HUES48 (cell line): ENCODE data around the gene JPH4.

ENCODE experiments used
- H3K27ac ChIP-seq: one replicate; pipeline ENCODE4 v1.7.0; 2013; ENCODE audit warnings: low read depth, low read length, inconsistent platforms
- H3K27me3 ChIP-seq: 2 replicates; pipeline ENCODE4 v1.6.1; 2013; ENCODE audit warnings: mild to moderate bottlenecking, low read length; ENCODE audit not compliant: control insufficient read depth, insufficient read depth
- H3K36me3 ChIP-seq: 2 replicates; pipeline ENCODE4 v1.6.1; 2013; ENCODE audit warnings: low read length; ENCODE audit not compliant: control insufficient read depth, insufficient read depth
- H3K4me1 ChIP-seq: 2 replicates; pipeline ENCODE4 v1.6.1; 2013; ENCODE audit warnings: mild to moderate bottlenecking, low read length; ENCODE audit not compliant: control insufficient read depth, insufficient read depth
- H3K4me3 ChIP-seq: 2 replicates; pipeline ENCODE4 v1.5.1; 2013; ENCODE audit warnings: mild to moderate bottlenecking, low read depth, low read length
- H3K9ac ChIP-seq: 2 replicates; pipeline ENCODE4 v1.6.1; 2013; ENCODE audit warnings: mild to moderate bottlenecking, low read depth, low read length, moderate library complexity
- H3K9me3 ChIP-seq: 2 replicates; pipeline ENCODE4 v1.6.1; 2013; ENCODE audit warnings: low read length; ENCODE audit not compliant: control insufficient read depth, insufficient read depth

Gene JPH4

DNA sequence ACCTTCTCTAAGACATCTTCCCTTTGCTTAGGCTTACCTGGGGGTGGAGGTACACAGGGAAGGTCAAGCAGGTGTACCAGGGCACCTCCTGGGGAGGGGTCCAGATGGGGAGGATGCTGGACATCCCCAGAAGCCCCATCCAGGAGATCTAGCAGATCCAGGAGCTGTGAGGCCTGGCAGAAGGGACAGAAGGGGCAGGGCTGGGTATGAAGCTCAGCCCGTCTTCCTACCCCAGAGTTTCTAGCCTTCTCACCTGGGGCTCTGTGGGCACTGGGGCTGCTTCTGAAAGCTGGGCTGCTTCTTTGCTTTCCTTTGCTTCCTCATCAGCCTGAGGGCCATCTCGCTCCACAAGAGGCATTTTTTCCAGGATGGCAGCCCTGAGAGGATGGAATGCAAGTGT is 17.3 kb downstream of the JPH4 start:
- Histone ChIP-seq H3K9ac (no peak overlapping the region), H3K4me3 (no peak overlapping the region), H3K36me3 (peaks cover 82% of the 10 kb centered on the region), H3K9me3 (no peaks in the 10 kb centered on the region), H3K4me1 (peaks cover 16% of the 10 kb centered on the region), H3K27ac (no peak overlapping the region), H3K27me3 (no peaks in the 10 kb centered on the region)

DNA sequence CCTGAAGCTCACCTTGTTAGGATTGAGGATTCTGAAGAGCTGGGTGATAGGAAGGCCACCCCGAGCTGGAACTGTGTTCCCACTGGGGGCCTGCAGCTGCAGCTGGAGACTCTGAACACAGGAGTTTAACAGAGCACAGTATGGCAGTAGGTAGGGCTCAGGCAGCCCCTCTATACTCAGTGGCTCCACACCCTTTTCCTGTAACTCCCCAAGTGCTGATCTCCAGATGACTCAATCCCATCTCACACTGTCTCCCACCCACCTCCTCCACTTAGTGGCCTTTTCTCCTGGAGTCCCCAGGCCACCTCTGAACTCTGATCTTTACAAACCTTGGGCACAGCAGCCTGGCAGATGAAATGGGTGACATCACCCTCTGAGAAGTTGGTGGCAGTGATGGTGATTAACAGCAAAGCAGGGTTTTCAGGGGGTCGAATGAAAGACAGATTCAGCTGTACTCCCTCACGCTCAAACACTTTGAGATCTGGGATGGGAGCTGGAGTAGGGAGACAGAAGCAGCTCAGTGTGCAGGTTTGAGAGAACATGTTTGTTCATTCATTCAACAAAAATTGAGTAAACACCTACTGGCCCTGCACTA is 18.6 kb downstream of the JPH4 start:
- Histone ChIP-seq H3K9ac (no peak overlapping the region), H3K27ac (no peak overlapping the region), H3K36me3 (peaks cover 70% of the 10 kb centered on the region), H3K4me3 (no peak overlapping the region), H3K27me3 (no peaks in the 10 kb centered on the region), H3K4me1 (peaks cover 18% of the 10 kb centered on the region), H3K9me3 (no peaks in the 10 kb centered on the region)

DNA sequence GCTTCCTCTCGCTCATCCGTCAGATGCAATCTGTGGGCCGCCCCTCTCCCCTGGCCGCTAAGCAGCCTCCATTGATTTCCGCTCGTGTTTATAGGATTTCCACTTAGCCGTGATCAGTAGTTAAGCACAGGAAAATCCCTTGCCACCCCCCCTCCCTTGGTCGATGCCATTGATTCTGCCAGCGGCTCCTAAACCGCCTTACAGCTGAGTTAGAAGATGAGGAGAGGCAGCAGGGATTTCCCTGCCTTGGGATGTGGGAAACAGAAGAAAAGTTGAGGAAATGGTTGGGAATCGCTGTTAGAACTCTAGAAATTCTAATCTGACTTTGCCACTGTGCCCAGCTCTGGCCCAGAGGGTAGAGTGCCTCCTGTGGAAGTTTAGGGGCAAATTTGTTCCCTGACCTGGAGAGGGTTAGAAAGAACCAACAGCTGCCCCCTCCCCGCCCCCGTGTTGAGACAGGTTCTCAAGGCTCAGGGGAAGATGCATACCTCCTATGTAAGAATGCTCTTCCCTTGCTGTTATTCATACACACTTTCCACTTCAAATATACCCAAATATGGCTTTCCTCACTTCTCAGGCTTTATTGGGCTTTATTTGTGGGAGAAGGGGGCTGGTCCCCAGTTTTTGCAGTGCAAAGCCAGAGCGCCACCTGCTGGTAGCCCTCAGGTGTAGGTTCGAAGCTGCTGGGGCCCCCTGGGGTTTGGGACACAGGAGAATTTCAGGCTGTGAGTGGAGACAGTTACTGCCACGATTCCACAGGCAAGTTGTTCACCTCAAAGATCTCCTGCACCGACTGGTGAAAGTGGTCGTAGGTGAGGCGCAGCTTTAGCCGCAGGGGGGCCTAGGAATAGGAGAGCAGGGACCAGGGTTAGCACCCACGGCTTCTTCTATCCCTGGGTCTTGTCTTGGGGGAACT is 19.3 kb downstream of the JPH4 start:
- no peak overlapping the region for H3K9ac ChIP-seq
- peaks cover 63% of the 10 kb centered on the region for H3K36me3 ChIP-seq

DNA sequence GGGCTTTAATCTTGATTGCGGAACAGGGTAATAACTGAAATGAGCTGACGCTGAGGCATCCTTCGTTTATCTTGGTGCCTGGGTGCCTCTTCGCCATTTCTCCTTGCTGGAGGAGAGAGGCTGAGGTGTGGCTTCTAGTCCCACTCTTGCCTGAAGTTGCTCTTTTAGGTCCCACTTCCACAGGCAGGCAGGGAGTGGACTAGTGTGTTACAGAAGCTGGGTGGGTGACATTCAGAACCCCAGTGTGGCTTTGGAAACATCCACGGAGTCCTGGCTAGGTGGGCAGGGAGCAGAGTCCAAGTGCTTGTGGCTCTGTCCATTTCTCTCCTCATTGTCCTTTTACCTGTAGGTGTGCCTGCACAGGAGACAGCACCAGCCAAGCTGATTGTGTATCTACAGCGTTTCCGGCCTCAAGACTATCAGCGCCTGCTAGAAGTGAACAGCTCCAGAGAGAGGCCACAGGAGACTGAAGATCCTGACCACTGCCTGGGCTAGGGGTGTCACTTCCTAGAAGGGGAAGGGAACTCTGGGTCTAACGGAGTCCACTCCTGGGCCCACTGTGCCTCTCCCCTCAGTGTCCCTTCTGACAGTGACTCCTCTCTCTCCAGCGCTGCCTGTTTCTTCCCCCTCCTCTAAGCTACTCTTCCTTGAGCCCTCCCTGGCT is 20.1 kb downstream of the JPH4 start:
- no peaks in the 10 kb centered on the region for H3K9me3 ChIP-seq
- no peak overlapping the region for H3K9ac ChIP-seq
- H3K36me3 ChIP-seq: peaks cover 55% of the 10 kb centered on the region
- H3K27ac ChIP-seq: peak overlapping the region; percentile 52
- no peak overlapping the region for H3K4me3 ChIP-seq
- no peaks in the 10 kb centered on the region for H3K27me3 ChIP-seq
- peaks cover 18% of the 10 kb centered on the region for H3K4me1 ChIP-seq

More for the DNA sequence above, 19.3 kb downstream of the JPH4 start:
- H3K4me1 ChIP-seq: peaks cover 18% of the 10 kb centered on the region
- H3K27me3 ChIP-seq: no peaks in the 10 kb centered on the region
- peak overlapping the region; percentile 52 for H3K27ac ChIP-seq
- no peaks in the 10 kb centered on the region for H3K9me3 ChIP-seq
- H3K4me3 ChIP-seq: no peak overlapping the region

DNA sequence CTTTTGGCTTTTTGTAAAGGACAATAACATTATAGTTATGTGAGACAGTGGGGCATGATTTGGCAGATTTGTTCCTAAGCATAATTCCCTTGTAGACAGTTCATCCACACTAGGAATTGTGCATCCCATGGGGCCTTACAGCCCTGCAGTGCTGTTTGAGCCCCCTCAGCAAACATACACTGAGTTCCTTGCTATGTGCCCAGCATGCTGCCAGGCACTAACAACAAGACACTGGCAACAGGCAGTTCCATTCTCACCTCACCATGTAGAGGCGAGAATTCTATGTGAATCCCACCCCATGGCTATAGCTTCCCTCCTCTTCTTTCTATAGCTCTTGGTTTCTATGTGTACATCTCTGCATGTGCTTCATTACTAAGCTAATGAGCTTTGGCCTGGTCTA is 20.6 kb downstream of the JPH4 start:
- no peak overlapping the region for H3K27ac ChIP-seq

DNA sequence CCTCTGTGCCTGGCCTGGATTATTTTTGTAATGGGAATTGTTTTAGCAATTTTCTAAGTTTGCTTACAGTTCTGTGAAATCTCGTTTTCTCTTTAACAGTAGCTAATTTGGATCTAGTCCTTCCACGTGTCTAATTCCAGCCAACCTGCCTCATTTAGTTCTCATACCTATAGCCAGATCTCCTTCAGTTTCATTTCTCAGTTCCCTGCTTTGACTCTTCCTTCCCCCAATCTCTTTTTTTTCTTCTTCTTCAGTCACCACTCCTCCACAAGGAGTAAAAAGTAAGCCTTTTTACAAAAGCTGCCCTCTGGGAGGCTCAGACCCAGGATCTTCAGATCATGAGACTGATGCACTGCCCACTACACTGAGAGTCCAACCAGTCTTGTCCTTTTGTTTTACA is 21.1 kb downstream of the JPH4 start:
- Histone ChIP-seq H3K27ac (no peak overlapping the region), H3K36me3 (peaks cover 48% of the 10 kb centered on the region), H3K27me3 (no peaks in the 10 kb centered on the region), H3K4me1 (peaks cover 18% of the 10 kb centered on the region), H3K4me3 (no peak overlapping the region), H3K9ac (no peak overlapping the region), H3K9me3 (no peaks in the 10 kb centered on the region)

More for the DNA sequence above, 20.6 kb downstream of the JPH4 start:
- no peak overlapping the region for H3K9ac ChIP-seq
- no peaks in the 10 kb centered on the region for H3K27me3 ChIP-seq
- peaks cover 50% of the 10 kb centered on the region for H3K36me3 ChIP-seq
- H3K4me1 ChIP-seq: peaks cover 18% of the 10 kb centered on the region
- no peaks in the 10 kb centered on the region for H3K9me3 ChIP-seq
- no peak overlapping the region for H3K4me3 ChIP-seq

DNA sequence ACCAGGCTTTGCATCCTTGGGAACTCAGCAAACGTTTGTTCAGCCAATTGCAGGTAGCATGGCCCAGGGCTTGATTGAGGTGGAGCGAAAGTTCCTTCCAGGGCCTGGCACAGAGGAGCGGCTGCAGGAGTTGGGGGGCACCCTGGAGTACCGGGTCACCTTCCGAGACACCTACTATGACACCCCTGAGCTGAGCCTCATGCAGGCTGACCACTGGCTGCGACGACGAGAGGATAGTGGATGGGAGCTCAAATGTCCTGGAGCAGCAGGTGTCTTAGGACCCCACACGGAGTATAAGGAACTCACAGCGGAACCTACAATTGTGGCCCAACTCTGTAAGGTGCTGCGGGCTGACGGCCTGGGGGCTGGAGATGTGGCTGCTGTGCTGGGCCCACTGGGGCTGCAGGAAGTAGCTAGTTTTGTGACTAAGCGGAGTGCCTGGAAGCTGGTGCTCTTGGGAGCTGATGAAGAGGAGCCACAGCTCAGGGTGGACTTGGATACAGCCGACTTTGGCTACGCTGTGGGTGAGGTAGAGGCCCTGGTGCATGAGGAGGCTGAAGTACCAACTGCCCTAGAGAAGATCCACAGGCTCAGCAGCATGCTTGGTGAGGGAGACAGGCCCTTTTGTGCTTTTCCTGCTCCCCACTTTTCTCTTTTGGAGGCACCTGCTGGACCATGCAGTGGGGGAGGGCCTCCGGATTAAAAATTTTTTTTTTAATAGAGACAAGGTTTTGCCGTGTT is 21.7 kb downstream of the JPH4 start:
- no peaks in the 10 kb centered on the region for H3K9me3 ChIP-seq
- H3K27ac ChIP-seq: no peak overlapping the region
- H3K27me3 ChIP-seq: no peaks in the 10 kb centered on the region
- H3K36me3 ChIP-seq: peaks cover 42% of the 10 kb centered on the region
- H3K4me1 ChIP-seq: peaks cover 21% of the 10 kb centered on the region
- H3K9ac ChIP-seq: peak overlapping the region; percentile 90; the same call in 1 of the 2 replicates
- H3K4me3 ChIP-seq: peak overlapping the region; percentile 93

DNA sequence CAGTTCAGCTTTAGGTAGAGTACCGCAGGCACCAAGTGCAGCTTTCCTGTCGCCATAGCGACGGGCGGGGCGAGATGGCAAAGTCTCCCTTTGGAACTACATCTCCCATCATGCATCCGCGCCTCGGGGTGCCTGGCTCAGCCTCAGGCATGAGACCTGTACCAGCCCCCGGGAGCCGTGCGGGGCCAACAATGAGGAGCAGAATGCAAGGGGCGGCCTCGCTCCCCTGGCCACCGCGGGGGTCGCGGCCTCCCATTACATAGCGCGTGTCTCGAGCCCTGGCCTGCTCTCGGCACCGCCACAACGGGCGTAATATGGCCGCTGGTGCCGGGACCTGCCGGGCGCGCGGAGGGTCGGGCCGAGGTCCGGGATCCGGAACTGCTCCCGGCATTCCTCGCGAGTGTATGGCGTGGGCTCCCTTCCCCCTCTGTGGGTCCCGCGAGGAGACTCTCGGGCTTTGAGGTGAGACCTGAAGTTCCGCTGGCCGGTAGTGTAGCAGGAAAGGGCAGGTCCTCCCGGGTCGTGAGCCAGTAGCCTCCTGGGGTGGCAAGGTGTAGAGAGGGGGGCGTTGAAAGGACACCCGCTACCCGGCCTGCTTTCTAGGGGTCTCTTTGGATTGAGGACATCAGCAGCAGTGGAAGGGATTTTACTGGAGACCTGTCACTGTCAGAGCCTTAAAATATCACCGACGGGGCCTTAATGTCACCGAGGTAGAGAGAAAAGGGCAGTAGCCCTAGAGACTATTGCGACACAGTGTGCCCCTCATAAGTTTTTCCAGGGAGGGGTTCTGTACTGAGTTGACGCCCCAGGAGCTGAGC is 22.5 kb downstream of the JPH4 start, which contains the start of gene THTPA:
THTPA (plus strand) TSS at position 390 of the 818 bp plus-strand sequence. CDS start 487 bp downstream, outside the sequence.
- Histone ChIP-seq H3K9ac (peak within 1 kb of the TSS; percentile 90), H3K4me3 (peak within 1 kb of the TSS; percentile 93), H3K27ac (peak within 1 kb of the TSS; percentile 79), H3K36me3 (peaks cover 34% of the 10 kb centered on the region), H3K27me3 (no peaks in the 10 kb centered on the region), H3K4me1 (peaks cover 22% of the 10 kb centered on the region), H3K9me3 (no peaks in the 10 kb centered on the region)

DNA sequence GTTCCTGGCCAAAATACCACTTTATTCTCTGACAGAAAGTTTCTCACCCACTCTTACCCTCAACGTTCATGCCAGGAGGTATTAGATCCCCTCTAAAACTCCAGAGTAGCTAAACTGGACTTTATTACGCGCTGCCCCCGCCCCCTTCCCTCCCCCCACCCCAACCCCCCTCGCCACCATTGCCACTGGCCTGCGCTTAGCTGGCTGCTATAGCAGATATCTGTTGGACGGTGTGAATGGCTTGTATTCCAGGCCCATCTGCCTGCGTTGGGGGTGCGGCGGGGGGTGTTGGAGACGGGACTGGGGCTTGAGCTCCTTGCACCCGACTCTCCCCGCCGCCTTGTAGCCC is 23.1 kb downstream of the JPH4 start:
- H3K9ac ChIP-seq: peak overlapping the region; percentile 90; the same call in 1 of the 2 replicates
- no peaks in the 10 kb centered on the region for H3K27me3 ChIP-seq
- H3K27ac ChIP-seq: no peak overlapping the region
- peaks cover 22% of the 10 kb centered on the region for H3K4me1 ChIP-seq
- peak overlapping the region; percentile 93 for H3K4me3 ChIP-seq
- peaks cover 29% of the 10 kb centered on the region for H3K36me3 ChIP-seq
- no peaks in the 10 kb centered on the region for H3K9me3 ChIP-seq
